Left hindlimb (tissue), 1 donor: ENCODE data around the gene SMARCA4.
"Not testable (repeated sequence)": the region's sequence is repeated elsewhere in the genome, so short reads cannot be mapped to it uniquely, and the experiment has no call there.

Experiments
- DNase-seq: peaks from one replicate; pipeline ENCODE4 v3.0.0-alpha.2; 2018

The SMARCA4 gene

GRCh38 chr19:11078893-11079292 lies 118.1 kb downstream of the SMARCA4 start:
- DNase-seq: no peak

DNA sequence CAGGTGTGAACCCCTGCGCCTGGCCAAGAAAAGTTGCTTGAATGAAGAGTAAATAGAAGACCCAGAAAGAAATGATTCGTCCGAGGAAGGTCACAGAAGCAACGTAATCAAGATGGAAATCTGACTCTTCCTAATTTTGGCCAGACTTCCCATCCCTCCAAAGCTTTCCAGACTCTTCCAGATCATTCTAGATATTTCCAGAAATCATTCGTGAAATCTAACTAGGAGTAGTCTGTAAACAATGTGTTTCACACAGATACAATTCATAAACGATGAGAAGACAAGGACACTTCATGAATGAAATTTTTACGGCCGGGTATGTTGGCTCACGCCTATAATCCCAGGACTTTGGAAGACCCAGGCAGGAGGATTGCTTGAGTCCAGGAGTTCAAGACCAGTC lies 119.2 kb downstream of the SMARCA4 start:
- no peak for DNase-seq

DNA sequence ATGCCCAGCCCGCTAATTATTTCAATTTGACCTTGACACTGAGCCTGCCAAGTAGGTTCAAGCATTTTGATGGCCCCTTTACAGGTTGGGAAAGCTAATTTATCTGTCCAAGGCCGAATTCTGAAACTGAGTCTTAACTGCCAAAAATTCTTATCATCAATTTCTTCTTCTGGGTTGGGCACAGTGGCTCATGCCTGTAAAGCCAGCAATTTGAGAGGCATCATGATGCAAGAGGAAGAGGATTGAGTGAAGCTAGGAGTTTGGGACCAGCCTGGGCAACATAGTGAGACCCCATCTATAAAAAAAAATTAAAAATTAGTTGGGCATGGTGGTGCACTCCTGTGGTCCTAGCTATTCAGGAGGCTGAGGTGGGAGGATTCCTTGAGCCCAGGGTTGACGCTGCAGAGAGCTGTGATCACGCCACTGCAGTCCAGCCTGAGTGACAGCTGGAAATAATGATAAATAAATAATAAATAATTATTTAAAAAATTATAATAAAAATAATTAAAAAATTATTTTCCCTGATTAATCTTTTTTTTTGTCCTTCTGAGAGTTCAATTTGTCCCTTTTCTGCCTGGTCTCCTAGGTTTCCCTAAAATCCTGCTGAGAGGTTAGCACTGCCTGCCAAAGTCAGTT lies 127.2 kb downstream of the SMARCA4 start:
- DNase-seq: no peak

GRCh38 chr19:11088506-11089253 lies 127.8 kb downstream of the SMARCA4 start:
- no peak for DNase-seq

DNA sequence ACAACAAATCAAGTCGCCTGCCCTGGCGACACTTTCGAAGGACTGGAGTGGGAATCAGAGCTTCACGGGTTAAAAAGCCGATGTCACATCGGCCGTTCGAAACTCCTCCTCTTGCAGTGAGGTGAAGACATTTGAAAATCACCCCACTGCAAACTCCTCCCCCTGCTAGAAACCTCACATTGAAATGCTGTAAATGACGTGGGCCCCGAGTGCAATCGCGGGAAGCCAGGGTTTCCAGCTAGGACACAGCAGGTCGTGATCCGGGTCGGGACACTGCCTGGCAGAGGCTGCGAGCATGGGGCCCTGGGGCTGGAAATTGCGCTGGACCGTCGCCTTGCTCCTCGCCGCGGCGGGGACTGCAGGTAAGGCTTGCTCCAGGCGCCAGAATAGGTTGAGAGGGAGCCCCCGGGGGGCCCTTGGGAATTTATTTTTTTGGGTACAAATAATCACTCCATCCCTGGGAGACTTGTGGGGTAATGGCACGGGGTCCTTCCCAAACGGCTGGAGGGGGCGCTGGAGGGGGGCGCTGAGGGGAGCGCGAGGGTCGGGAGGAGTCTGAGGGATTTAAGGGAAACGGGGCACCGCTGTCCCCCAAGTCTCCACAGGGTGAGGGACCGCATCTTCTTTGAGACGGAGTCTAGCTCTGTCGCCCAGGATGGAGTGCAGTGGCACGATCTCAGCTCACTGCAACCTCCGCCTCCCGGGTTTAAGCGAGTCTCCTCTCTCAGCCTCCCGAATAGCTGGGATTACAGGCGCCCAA lies 128.6 kb downstream of the SMARCA4 start, which contains the start of gene LDLR:
Gene LDLR, plus strand, starts transcription at position 210 of the 760 bp plus-strand sequence. Its CDS starts 86 bp downstream, at position 296.
- peak; percentile 89 for DNase-seq

GRCh38 chr19:11090014-11090263 lies 129.1 kb downstream of the SMARCA4 start:
- not testable (repeated sequence) for DNase-seq

DNA sequence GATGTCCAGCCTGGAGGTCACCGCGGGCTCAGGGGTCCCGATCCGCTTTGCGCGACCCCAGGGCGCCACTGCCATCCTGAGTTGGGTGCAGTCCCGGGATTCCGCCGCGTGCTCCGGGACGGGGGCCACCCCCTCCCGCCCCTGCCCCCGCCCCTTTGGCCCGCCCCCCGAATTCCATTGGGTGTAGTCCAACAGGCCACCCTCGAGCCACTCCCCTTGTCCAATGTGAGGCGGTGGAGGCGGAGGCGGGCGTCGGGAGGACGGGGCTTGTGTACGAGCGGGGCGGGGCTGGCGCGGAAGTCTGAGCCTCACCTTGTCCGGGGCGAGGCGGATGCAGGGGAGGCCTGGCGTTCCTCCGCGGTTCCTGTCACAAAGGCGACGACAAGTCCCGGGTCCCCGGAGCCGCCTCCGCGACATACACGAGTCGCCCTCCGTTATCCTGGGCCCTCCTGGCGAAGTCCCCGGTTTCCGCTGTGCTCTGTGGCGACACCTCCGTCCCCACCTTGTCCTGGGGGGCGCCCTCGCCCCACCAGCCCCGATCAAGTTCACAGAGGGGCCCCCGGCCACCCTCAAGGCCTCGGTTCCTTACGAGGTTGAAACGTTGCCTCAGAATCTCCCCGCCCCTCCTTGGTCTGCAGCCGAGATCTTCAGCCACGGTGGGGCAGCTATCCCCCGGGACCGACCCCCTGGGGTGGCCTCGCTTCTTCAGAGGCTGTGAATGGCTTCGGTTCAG lies 129.6 kb downstream of the SMARCA4 start:
- DNase-seq: peak; percentile 99

GRCh38 chr19:11090997-11091702 lies 130.3 kb downstream of the SMARCA4 start:
- no peak for DNase-seq

DNA sequence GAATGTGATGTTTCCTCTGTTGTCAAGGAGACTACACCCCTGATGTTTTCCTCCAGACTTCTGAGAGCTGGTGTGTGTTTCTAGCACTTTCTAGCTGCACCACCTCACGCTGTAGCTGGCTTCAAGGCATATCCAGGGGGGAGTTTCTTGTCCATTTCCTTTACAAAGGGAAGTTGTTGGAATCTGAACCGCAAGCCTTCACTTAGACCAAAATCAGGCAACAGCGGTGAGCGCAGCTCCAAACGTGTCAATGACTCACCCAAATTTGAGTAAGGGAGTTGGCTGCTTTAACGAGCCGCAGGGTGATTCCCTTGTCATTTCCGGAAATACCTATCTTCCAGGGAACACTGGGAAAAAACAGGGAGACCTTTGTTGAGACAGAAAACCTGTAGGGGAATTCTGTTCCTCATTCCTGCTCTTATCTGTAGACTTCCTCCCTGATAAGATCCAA lies 130.9 kb downstream of the SMARCA4 start:
- DNase-seq: peak; percentile 74

DNA sequence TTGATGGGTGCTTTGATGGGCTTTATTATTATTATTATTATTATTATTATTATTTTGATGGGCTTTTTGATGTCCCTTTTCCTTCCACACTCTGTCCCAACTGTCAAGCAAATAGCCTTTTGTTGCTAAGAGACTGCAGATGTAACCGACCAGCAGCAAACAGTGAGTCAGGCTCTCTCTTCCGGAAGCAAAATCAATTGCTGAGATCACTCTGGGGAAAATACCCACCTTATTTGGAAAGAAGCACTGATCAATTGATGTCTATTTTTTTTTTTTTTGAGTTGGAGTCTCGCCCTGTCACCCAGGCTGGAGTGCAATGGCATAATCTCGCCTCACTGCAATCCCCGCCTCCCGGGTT lies 131.3 kb downstream of the SMARCA4 start:
- DNase-seq: no peak

- no peak for DNase-seq
Observed at GRCh38 chr19:11093689-11094238, 132.9 kb downstream of the SMARCA4 start.

- no peak for DNase-seq
Observed at GRCh38 chr19:11094520-11094894, 133.7 kb downstream of the SMARCA4 start.

DNA sequence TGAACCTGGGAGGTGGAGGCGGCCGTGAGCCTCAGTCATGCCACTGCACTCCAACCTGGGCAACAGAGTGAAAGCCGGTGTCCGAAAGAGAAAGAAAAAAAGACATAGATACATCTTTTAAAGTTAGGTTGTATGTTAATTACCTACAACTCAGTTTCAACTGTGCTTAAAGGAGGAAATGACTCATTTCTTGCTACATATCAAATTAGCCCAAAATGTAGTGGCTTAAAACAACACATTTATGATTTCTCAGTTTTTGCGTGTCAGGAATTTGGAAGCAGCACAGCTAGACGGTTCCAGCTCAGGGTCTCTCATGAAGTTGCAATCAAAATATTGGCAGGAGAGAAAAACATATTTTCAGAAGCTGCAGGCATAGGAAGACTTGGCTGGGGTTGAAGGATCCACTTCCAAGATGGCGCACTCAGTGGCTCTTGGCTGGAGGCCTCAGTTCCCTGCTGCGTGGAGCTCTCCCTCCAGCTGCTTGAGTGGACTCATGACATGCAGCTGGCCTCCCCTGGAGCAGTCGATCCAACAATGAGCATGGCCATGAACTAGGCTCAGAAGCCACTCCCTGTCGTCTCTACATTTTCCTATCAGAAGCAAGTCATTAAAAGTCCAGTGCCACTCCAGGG lies 135.5 kb downstream of the SMARCA4 start:
- peak; percentile 87 for DNase-seq

DNA sequence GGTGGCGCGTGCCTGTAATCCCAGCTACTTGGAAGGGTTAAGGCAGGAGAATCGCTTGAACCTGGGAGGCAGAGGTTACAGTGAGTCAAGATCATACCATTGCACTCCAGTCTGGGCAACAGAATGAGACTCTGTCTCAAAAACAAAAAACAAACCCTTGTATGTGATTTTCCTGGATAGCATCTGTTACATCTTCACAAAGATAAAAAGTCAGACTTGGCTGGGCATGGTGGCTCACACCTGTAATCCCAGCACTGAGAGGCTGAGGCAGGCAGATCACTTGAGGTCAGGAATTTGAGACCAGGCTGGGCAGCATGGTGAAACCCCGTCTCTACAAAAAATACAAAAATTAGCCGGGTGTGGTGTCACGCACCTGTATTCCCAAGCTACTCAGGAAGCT lies 136.5 kb downstream of the SMARCA4 start:
- not testable (repeated sequence) for DNase-seq

GRCh38 chr19:11098327-11098726 lies 137.5 kb downstream of the SMARCA4 start:
- no peak for DNase-seq

GRCh38 chr19:11098861-11099260 lies 138.0 kb downstream of the SMARCA4 start:
- DNase-seq: no peak

DNA sequence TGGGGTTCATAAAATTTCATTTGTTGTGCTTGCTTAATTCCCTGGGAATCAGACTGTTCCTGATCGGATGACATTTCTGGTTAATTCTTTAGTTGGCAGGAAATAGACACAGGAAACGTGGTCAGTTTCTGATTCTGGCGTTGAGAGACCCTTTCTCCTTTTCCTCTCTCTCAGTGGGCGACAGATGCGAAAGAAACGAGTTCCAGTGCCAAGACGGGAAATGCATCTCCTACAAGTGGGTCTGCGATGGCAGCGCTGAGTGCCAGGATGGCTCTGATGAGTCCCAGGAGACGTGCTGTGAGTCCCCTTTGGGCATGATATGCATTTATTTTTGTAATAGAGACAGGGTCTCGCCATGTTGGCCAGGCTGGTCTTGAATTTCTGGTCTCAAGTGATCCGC lies 139.2 kb downstream of the SMARCA4 start:
- DNase-seq: no peak

GRCh38 chr19:11101057-11101456 lies 140.2 kb downstream of the SMARCA4 start:
- no peak for DNase-seq

DNA sequence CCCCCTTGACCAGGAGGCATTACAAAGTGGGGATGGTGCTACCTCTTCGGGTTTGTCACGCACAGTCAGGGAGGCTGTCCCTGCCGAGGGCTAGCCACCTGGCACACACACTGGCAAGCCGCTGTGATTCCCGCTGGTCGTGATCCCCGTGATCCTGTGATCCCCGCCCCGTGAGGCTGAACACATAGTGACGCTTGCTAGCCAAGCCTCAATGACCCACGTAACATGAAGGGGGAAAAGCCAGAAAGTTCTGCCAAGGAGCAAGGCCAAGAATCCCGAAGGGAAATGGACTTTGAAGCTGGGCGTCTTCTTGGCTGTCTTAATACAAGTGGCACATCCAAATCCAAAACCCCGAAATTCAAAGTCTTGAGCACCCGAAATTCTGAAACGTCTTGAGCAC lies 142.1 kb downstream of the SMARCA4 start:
- no peak for DNase-seq

DNA sequence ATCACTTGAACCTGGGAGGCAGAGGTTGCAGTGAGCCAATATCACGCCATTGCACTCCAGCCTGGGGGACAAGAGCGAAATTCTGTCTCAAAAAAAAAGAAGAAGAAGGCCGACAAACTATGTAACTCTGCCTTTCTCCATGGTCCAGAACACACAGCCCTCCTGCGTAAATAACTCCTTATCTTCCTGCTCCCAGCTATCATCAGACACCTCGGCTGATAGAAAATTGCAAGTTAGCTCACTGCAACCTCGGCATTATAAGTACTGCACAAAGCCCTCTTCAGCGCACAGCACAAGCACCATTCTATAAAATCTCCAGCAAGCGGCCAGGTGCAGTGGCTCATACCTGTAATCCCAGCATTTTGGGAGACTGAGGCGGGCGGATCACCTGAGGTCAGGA lies 142.8 kb downstream of the SMARCA4 start:
- not testable (repeated sequence) for DNase-seq

DNA sequence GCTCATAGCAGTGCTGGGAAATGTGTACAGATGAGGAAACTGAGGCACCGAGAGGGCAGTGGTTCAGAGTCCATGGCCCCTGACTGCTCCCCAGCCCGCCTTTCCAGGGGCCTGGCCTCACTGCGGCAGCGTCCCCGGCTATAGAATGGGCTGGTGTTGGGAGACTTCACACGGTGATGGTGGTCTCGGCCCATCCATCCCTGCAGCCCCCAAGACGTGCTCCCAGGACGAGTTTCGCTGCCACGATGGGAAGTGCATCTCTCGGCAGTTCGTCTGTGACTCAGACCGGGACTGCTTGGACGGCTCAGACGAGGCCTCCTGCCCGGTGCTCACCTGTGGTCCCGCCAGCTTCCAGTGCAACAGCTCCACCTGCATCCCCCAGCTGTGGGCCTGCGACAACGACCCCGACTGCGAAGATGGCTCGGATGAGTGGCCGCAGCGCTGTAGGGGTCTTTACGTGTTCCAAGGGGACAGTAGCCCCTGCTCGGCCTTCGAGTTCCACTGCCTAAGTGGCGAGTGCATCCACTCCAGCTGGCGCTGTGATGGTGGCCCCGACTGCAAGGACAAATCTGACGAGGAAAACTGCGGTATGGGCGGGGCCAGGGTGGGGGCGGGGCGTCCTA lies 144.3 kb downstream of the SMARCA4 start:
- no peak for DNase-seq
